Tibial nerve (tissue), 4 donors: ENCODE results near the gene MYO15B. TPM values are rescaled to one million over a fixed set of nuclear protein-coding genes. Genes with fewer than 3 reads are reported as not detected.

ENCODE experiments used
- DNase-seq, 2 donors: peaks; one replicate each; pipeline ENCODE4 v3.0.0-alpha.2; 2019; ENCODE audit warnings: low spot score in 2 of 2
- H3K27ac ChIP-seq, 4 donors: fragments of 200-600 bp; sonication (generic) in 3 of 4; one replicate each; pipeline ENCODE4 v1.5.1; 2017 to 2019; ENCODE audit warnings: mild to moderate bottlenecking in 1 of 4
- H3K27me3 ChIP-seq, 2 donors: fragments of 200-600 bp; sonication (generic) in 1 of 2; one replicate each; pipeline versions ENCODE4 v1.5.1 to v1.6.0; 2017 to 2019
- H3K36me3 ChIP-seq, 3 donors: fragments of 200-600 bp; sonication (generic); one replicate each; pipeline ENCODE4 v1.5.1; 2018 to 2019
- H3K4me1 ChIP-seq, 4 donors: fragments of 200-600 bp; sonication (generic) in 3 of 4; one replicate each; pipeline ENCODE4 v1.5.1; 2017 to 2019
- H3K4me3 ChIP-seq, 4 donors: fragments of 200-600 bp; sonication (generic) in 3 of 4; one replicate each; pipeline ENCODE4 v1.5.1; 2017 to 2019; ENCODE audit warnings: mild to moderate bottlenecking in 1 of 4, moderate library complexity in 1 of 4
- H3K9me3 ChIP-seq, 4 donors: fragments of 200-600 bp; sonication (generic) in 3 of 4; one replicate each; pipeline ENCODE4 v1.5.1; 2017 to 2019
- EP300 ChIP-seq, 2 donors: sonication (generic); formaldehyde crosslinking; IDR thresholded peaks; one replicate each; pipeline ENCODE4 v1.6.1; 2017; ENCODE audit warnings: antibody characterized with exemption in 2 of 2, mild to moderate bottlenecking in 1 of 2
- POLR2A ChIP-seq, 2 donors: fragments of 450-650 bp; IDR thresholded peaks; one replicate each; pipeline ENCODE4 v1.6.1; 2017; ENCODE audit warnings: antibody characterized with exemption in 2 of 2, mild to moderate bottlenecking in 2 of 2, moderate library complexity in 2 of 2
- WGBS, 2 donors: methylation state at CpG; one replicate each; pipeline ENCODE4 v1.1.5; 2018; 5-methylcytosine and 5-hydroxymethylcytosine counted together
- total RNA-seq, 4 donors: library from RNA; depleted of rRNA; stranded (reverse); fragments of >200 nt; gene quantifications; one replicate each; pipeline ENCODE4 v1.1.0, GENCODE V29; 2016
- TF ChIP-seq, protein P1 (sequence below), 5 experiments: fragments of 200-600 bp in 3 of 5; fragments of 450-650 bp in 2 of 5; sonication (generic) in 3 of 5; IDR thresholded peaks; one replicate each; pipeline ENCODE4 v1.5.1; 2016 to 2019; ENCODE audit warnings: antibody characterized with exemption in 5 of 5, mild to moderate bottlenecking in 3 of 5, moderate library complexity in 2 of 5

The MYO15B gene
- total RNA-seq, 4 donors from 2014 or later = 150 to 327 (median 278) TPM

DNA sequence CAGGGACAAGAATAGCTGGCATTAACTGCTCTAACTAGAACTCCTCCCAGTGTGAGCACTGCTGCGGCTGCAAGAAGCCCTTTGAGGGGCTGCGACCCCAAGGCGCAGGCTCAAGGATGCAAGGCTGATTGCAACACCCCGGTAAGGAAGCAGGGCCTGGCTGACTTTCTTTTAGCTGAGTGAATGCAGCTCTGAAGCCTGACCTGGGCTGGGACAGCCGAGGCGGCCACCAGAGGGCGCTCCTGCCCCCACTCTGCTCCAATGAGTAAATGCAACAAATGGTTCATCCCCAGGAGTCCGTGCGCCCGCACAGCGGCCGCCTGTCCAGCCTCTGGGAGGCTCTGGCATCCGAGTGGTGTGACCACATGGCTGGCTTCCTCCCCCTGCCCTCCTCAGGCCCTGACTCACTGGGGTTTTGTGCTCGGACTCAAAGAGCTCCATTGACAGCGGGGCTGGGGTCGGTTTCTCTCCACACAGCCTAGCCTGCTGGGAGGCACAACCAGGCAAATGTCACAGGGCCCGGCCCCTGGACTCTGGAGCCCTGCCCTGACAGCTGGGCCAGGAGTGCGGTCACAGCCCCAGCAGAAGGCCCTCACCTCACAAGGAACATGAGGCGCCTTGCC lies 45.4 kb downstream of the MYO15B start, which contains the start of gene SMIM5:
SMIM5 (plus strand) TSS at position 572 of the 623 bp plus-strand sequence. CDS start 6,768 bp downstream, outside the sequence.
- peak within 1 kb of the TSS; percentile 60 to 95 (median 88) for H3K27ac ChIP-seq
- TF ChIP-seq POLR2A (IDR thresholded peaks at IDR 0.05) = peak; percentile 20 to 24
- TF ChIP-seq, protein P1, sequence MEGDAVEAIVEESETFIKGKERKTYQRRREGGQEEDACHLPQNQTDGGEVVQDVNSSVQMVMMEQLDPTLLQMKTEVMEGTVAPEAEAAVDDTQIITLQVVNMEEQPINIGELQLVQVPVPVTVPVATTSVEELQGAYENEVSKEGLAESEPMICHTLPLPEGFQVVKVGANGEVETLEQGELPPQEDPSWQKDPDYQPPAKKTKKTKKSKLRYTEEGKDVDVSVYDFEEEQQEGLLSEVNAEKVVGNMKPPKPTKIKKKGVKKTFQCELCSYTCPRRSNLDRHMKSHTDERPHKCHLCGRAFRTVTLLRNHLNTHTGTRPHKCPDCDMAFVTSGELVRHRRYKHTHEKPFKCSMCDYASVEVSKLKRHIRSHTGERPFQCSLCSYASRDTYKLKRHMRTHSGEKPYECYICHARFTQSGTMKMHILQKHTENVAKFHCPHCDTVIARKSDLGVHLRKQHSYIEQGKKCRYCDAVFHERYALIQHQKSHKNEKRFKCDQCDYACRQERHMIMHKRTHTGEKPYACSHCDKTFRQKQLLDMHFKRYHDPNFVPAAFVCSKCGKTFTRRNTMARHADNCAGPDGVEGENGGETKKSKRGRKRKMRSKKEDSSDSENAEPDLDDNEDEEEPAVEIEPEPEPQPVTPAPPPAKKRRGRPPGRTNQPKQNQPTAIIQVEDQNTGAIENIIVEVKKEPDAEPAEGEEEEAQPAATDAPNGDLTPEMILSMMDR (IDR thresholded peaks at IDR 0.05) = peak; percentile 95 to 98 (median 97)
- TF ChIP-seq EP300 (IDR thresholded peaks at IDR 0.05) = peak in 1 of 2 donors; percentile 83
- peak; percentile 88 for DNase-seq
- peaks cover 0 to 38% (median 0%) of the 10 kb centered on the region in 3 donors for H3K36me3 ChIP-seq
- H3K27me3 ChIP-seq = no peaks in the 10 kb centered on the region
- H3K9me3 ChIP-seq = no peaks in the 10 kb centered on the region
- peak within 1 kb of the TSS; percentile 39 to 59 (median 42) for H3K4me3 ChIP-seq
- peaks cover 0 to 49% (median 29%) of the 10 kb centered on the region in 4 donors for H3K4me1 ChIP-seq
- WGBS, 2 donors = 2% methylated on average over 10 to 12 of the region's 19 CpGs

DNA sequence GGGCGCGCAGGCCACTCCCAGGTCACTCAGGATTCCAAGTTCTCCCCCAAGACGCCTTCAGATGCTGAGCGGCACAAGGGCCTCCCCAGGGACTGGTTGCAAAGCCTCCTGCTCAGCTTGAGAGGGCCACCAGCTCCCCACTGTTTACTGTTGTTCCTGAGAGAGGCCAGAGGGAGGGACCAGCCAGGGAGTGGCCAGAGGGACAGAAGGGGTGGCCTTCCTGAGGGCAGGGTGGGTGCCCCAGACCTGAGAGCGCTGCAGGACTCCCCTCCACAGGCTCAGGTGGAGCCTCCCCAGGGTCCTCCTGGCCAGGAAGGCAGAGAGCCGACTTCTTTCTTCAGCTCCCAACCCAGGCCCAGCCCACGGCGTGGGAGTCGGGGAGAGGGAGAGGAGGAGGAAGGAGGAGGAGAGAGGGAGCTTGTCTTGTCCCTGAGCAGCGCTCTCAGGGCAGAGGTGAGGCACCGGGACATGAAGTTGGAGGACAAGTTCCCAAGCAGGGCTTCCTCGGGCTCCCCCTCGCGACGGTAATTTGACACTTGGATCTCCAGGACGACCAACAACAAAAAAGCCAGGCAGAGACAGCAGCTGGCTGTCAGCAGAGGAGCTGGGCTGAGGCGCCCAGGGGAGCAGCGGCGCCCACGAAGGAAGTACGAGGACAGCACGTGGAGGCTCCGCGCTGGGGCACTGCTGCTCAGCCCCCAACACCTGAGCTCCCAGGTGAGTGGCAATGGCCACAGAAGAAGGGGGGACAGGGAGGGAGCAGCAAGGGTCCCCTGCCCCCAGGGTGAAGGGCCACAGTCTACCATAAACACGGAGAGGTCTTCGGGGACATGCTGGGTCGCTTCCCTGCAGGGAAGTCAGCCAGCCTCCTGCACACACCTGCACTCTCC lies 46.1 kb downstream of the MYO15B start:
- peak overlapping the region; percentile 39 to 59 (median 42) for H3K4me3 ChIP-seq

DNA sequence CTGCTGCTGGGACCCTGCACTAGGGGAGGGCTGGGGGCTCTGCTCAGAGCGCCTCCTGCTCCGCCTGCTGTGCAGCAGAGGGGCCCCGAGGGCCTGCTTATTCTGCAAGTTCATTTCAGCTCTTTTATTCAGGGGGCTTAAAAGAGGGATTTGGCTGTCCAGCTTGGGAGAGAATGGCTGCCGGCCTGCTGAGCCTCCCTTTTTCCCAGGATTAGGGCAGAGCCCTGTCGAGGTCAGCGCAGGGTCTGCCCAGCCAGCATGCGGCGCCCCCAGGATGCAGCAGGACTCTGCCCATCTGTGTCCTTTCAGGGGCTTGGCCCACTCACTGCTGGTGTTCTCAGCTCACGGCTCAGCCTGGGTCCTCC lies 46.8 kb downstream of the MYO15B start:
- no peak for DNase-seq
- Histone ChIP-seq H3K4me3 (peak overlapping the region; percentile 39 to 59 (median 42)), H3K27me3 (no peaks in the 10 kb centered on the region), H3K27ac (peak overlapping the region; percentile 60 to 95 (median 88)), H3K4me1 (peaks cover 0 to 49% (median 29%) of the 10 kb centered on the region in 4 donors), H3K9me3 (no peaks in the 10 kb centered on the region), H3K36me3 (peaks cover 0 to 38% (median 0%) of the 10 kb centered on the region in 3 donors)
- 16 to 45% methylated on average over 4 to 8 of the region's 9 CpGs for WGBS, 2 donors
- TF ChIP-seq, protein P1 (IDR thresholded peaks at IDR 0.05) = no peak
- TF ChIP-seq EP300 (IDR thresholded peaks at IDR 0.05) (no peak), POLR2A (IDR thresholded peaks at IDR 0.05) (no peak)

More for the DNA sequence above, 46.1 kb downstream of the MYO15B start:
- 3 to 4% methylated on average over 21 of the region's 27 CpGs for WGBS, 2 donors
- TF ChIP-seq POLR2A (IDR thresholded peaks at IDR 0.05) (peak; percentile 38 to 54), EP300 (IDR thresholded peaks at IDR 0.05) (peak; percentile 23 to 49)
- TF ChIP-seq, protein P1 (IDR thresholded peaks at IDR 0.05) = peak; percentile 41 to 69 (median 59)
- DNase-seq = peak; percentile 87 to 91
- Histone ChIP-seq H3K36me3 (peaks cover 0 to 38% (median 0%) of the 10 kb centered on the region in 3 donors), H3K4me1 (peaks cover 0 to 49% (median 29%) of the 10 kb centered on the region in 4 donors), H3K27ac (peak overlapping the region; percentile 60 to 95 (median 88)), H3K9me3 (no peaks in the 10 kb centered on the region), H3K27me3 (no peaks in the 10 kb centered on the region)

DNA sequence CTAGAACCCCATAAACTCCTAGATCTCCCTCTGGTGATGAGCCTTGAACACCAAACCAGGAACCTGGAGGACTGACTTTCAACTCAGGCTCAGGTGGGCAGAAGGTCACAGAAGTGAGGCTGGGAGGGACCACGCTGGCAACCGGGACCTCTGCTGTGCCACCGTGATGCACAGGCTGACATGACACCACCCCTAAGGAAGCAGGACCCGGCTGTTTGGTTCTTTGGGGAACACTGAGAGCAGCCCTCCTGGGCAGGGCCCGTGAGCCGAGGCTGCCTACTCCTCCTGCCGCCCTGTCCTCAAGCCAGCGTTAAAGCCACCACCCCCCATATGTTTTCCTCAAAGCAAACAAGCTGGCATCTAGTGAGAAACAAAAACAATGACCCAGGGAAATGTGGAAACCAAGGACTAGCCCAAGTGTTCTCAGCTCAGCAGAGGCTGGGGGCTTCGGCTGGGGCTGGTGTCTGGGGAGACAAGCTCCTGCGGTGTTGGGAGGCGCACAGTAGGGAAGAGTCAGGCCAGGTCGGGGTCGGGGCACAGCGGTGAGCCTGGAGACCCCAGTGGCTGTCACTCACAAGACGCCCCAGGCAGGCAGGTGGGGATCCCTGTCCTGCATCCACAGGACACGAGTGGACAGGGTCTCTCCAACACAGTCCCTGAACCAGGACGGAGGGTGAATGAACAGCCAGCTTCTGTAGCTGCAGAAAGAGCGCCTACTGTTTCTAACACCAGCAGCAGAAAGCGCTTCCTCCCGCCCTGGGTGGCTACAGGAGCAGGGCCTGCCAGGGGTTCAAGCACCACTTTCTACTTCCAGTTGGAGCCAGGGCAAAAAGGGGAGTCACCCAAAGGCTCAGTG lies 47.4 kb downstream of the MYO15B start:
- DNase-seq = no peak
- H3K4me3 ChIP-seq = peak overlapping the region; percentile 39 to 59 (median 42)
- WGBS, 2 donors = 45 to 52% methylated on average over 18 of the region's 20 CpGs
- peaks cover 0 to 49% (median 29%) of the 10 kb centered on the region in 4 donors for H3K4me1 ChIP-seq
- H3K9me3 ChIP-seq = no peaks in the 10 kb centered on the region
- H3K27ac ChIP-seq = peak overlapping the region; percentile 60 to 95 (median 88)
- H3K36me3 ChIP-seq = peaks cover 0 to 38% (median 0%) of the 10 kb centered on the region in 3 donors
- TF ChIP-seq, protein P1 (IDR thresholded peaks at IDR 0.05) = no peak
- TF ChIP-seq POLR2A (IDR thresholded peaks at IDR 0.05) (no peak), EP300 (IDR thresholded peaks at IDR 0.05) (no peak)
- H3K27me3 ChIP-seq = no peaks in the 10 kb centered on the region
